HepG2 (cell line): ENCODE results near the gene CCDC34. TPM values are rescaled to one million over a fixed set of nuclear protein-coding genes. Genes with fewer than 3 reads are reported as not detected.

Experiments used
- AHDC1 ChIP-seq: sonication (generic); formaldehyde crosslinking; IDR thresholded peaks from 2 replicates; pipeline ENCODE4 v1.5.1; 2020; ENCODE audit warnings: mild to moderate bottlenecking, missing genetic modification reagents, borderline replicate concordance
- AKNA ChIP-seq: sonication (generic); formaldehyde crosslinking; IDR thresholded peaks from 2 replicates; pipeline ENCODE4 v1.4.0; 2020; ENCODE audit warnings: missing genetic modification reagents, borderline replicate concordance
- HINFP ChIP-seq: sonication (generic); formaldehyde crosslinking; IDR thresholded peaks from 2 replicates; pipeline ENCODE4 v1.4.0; 2020; ENCODE audit warnings: low read depth, mild to moderate bottlenecking, missing genetic modification reagents
- NR1H2 ChIP-seq: sonication (generic); formaldehyde crosslinking; IDR thresholded peaks from 2 replicates; pipeline ENCODE4 v1.8.1; 2022; ENCODE audit warnings: low read depth, missing genetic modification reagents, borderline replicate concordance
- RAD51 ChIP-seq: fragments of 450-650 bp; IDR thresholded peaks from 2 replicates; pipeline ENCODE4 v1.6.1; 2016; ENCODE audit warnings: borderline replicate concordance
- SNAPC2 ChIP-seq: sonication (generic); formaldehyde crosslinking; IDR thresholded peaks from 2 replicates; pipeline ENCODE4 v1.8.1; 2022; ENCODE audit warnings: mild to moderate bottlenecking, missing genetic modification reagents
- SOX13 ChIP-seq, 3 experiments: fragments of 450-650 bp in 1 of 3; sonication (generic) in 1 of 3; formaldehyde crosslinking in 1 of 3; IDR thresholded peaks in 2 of 3; conservative IDR thresholded peaks in 1 of 3; 2 replicates each; pipeline versions ENCODE4 v1.5.0 to v1.6.1; 2016 to 2020; ENCODE audit warnings: antibody characterized with exemption in 1 of 3, mild to moderate bottlenecking in 1 of 3, missing compliant biosample characterization in 1 of 3, missing genetic modification reagents in 1 of 3, moderate library complexity in 1 of 3
- TARDBP ChIP-seq: sonication (generic); formaldehyde crosslinking; IDR thresholded peaks from 2 replicates; pipeline ENCODE4 v1.8.0; 2022; ENCODE audit warnings: mild to moderate bottlenecking, missing genetic modification reagents
- ZNF558 ChIP-seq: sonication (generic); formaldehyde crosslinking; IDR thresholded peaks from 2 replicates; pipeline ENCODE4 v1.9.0; 2022; ENCODE audit warnings: mild to moderate bottlenecking, missing genetic modification reagents, borderline replicate concordance
- ZNF570 ChIP-seq: sonication (generic); formaldehyde crosslinking; IDR thresholded peaks from 2 replicates; pipeline ENCODE4 v1.4.0; 2020; ENCODE audit warnings: mild to moderate bottlenecking, missing genetic modification reagents, borderline replicate concordance
- polyA plus RNA-seq, 8 experiments: library from polyadenylated mRNA; depleted of rRNA in 3 of 8; stranded (reverse) in 7 of 8; unstranded in 1 of 8; fragments of >200 nt; fragmentation: Illumina TruSeq in 4 of 8; extraction: Trizol in 4 of 8; gene quantifications; 2 replicates each; pipeline versions ENCODE4 v1.2.1 to v1.2.3, GENCODE V29; 2011 to 2016; ENCODE audit warnings: low read depth in 4 of 8, missing spikeins in 1 of 8, mixed read lengths in 1 of 8; ENCODE audit not compliant: insufficient read depth in 1 of 8
- total RNA-seq, 5 experiments: library from RNA; depleted of rRNA; stranded (reverse); fragments of >200 nt; fragmentation: Illumina TruSeq; extraction: Trizol; gene quantifications; 2 replicates each; pipeline ENCODE4 v1.2.3, GENCODE V29; 2016; ENCODE audit warnings: low read depth in 1 of 5
- TF ChIP-seq, protein P1 (sequence below), 2 experiments: IDR thresholded peaks; 2 replicates each; pipeline ENCODE4 v1.6.1; 2011 to 2012; ENCODE audit warnings: low read length in 2 of 2, borderline replicate concordance in 1 of 2, low read depth in 1 of 2, mild to moderate bottlenecking in 1 of 2, moderate library complexity in 1 of 2

The CCDC34 gene
- total and polyA plus RNA-seq, 2 of the 13 experiments (the other 11 are each of a cell fraction or from before 2014, with no cell fraction given): 7.6 to 34.3 TPM

DNA sequence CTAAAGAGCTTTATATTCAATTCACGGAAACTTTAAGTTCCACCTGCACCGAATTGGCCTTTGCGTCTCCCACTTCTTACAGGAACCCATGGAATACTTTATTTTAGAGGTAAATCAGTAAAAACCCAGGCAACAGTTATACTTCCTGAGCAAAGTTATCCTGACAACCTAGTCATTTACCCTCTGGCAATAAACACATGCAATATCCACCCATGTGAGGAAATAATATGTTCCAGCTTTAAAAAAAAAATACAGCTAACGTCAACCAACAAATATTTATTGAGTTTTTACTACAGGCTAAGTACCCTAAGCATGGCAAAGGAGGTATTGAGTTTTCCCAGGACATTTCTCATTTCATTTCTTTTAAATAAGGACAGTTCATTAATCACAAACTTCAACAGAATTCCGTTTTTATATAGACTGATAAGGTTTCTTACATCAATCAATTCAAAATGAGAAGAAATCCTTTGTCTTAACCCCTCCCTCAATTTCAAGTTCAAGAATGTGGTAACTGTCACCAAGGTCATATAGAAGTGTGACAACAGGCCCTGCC, 38.3 kb upstream of the CCDC34 start (continued):
- TF ChIP-seq AKNA (CRISPR knock-in tag) (no peak), AHDC1 (CRISPR knock-in tag) (no peak), ZNF558 (CRISPR knock-in tag) (no peak), SNAPC2 (CRISPR knock-in tag) (0 out of 2 replicates have a peak, but pooled peaks have one; percentile 37), NR1H2 (CRISPR knock-in tag) (no peak), ZNF570 (CRISPR knock-in tag) (no peak), SOX13 (IDR thresholded peaks at IDR 0.05) (no peak), SOX13 (CRISPR knock-in tag; conservative IDR thresholded peaks at IDR 0.05 in 1 of 2, IDR thresholded peaks at IDR 0.05 in 1 of 2) (peak in 1 of 2 experiments; percentile 49; a peak in 1 of 4 replicates), HINFP (no peak), RAD51 (no peak), TARDBP (CRISPR knock-in tag) (peak; percentile 17; the same call in 1 of the 2 replicates)
- TF ChIP-seq, protein P1, sequence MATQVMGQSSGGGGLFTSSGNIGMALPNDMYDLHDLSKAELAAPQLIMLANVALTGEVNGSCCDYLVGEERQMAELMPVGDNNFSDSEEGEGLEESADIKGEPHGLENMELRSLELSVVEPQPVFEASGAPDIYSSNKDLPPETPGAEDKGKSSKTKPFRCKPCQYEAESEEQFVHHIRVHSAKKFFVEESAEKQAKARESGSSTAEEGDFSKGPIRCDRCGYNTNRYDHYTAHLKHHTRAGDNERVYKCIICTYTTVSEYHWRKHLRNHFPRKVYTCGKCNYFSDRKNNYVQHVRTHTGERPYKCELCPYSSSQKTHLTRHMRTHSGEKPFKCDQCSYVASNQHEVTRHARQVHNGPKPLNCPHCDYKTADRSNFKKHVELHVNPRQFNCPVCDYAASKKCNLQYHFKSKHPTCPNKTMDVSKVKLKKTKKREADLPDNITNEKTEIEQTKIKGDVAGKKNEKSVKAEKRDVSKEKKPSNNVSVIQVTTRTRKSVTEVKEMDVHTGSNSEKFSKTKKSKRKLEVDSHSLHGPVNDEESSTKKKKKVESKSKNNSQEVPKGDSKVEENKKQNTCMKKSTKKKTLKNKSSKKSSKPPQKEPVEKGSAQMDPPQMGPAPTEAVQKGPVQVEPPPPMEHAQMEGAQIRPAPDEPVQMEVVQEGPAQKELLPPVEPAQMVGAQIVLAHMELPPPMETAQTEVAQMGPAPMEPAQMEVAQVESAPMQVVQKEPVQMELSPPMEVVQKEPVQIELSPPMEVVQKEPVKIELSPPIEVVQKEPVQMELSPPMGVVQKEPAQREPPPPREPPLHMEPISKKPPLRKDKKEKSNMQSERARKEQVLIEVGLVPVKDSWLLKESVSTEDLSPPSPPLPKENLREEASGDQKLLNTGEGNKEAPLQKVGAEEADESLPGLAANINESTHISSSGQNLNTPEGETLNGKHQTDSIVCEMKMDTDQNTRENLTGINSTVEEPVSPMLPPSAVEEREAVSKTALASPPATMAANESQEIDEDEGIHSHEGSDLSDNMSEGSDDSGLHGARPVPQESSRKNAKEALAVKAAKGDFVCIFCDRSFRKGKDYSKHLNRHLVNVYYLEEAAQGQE (IDR thresholded peaks at IDR 0.05; ENCODE audit: borderline replicate concordance in 1 of 2, low read depth in 1 of 2, low read length in 2 of 2): no peak
